HL-60/S4 treated with phorbol 12-myristate 13-acetate at 8.2 ng/mL for 4 days and 3 days (cell line): ENCODE results near the gene SBDS.
"Not testable (repeated sequence)": the region's sequence is repeated elsewhere in the genome, so short reads cannot be mapped to it uniquely, and the experiment has no call there.

Experiments
- in situ Hi-C: fragments of 300-500 bp; cut with MboI; formaldehyde crosslinking; loops from 2 replicates; pipeline ENCODE4 v1.15.0; 2022; ENCODE audit warnings: low sequenced_read_pairs

SBDS gene

DNA sequence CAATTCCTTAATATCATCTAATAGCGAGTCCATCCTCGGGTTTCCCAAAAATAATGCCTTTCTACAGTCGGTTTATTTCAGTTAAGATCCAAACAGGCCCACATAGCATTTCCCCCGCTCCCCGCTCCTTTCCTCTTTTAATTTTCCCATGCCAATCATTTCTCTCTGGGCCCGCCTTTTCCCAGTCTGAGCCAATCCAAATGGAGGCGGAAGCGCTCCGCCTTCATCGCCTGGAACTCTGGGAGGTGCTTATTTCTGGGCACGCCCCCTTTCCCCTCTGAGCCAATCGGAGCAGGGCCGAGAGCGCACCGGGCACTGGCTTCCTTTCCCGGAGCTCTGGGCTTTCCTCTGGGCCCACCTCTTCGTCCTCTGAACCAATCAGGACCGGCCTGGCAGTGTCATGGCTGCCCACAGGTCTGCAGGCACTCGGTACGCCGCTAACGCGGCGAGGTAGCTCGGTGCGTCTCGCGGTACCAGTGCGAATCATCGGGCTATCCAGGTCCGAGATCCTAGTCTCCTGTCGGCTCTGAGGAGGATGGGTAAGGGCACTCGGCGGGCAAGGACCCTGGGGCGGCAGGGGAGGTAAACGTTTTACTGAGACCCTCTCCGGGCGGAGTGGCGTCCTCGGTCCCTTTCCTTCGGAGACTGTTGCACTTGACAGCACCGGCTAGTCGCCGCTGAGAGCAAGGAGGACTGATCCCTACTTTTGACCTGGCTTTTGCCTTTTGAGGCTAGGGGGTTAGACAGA lies 1.2 kb upstream of the SBDS start, which contains the start of gene TYW1:
Gene TYW1, plus strand, starts transcription at position 390 of the 748 bp plus-strand sequence. Its CDS starts 146 bp downstream, at position 536.
- in situ Hi-C loops = not testable (repeated sequence)

DNA sequence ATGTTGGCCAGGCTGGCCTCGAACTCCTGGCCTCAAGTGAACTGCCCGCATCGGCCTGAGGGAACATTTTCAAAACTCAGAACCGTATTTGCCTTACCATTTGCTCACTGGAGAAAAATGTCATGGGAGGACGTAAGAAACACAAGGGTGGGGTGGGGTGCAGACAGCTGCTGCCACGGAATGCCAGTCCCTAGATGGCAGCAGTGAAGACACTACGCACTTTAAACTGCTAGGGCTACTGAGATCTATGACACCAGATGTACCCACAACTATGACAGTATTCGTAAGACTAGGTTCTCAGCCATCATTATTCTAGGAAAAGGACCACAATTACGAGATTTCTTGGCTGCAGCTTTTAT lies 716 bp downstream of the SBDS start:
- in situ Hi-C loops = not testable (repeated sequence)

DNA sequence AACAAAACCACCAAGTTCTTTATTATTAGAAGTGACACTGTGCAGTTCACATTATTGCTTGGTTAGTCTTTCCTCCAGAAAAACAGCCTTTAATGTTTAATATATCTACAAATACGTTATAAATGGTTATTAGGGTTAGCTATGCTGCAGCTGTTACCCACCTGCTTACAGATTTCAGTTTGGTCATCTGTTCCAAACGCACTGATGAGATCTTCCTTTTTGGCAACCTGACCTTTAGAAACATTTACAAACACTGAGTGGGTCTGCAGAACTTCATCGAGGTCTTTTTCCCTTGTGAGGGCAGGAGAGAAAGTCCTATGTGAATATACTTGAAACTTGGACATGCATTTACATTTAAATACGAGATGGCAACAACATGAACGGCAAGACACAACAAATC lies 1.3 kb downstream of the SBDS start:
- in situ Hi-C loops = not testable (repeated sequence)

DNA sequence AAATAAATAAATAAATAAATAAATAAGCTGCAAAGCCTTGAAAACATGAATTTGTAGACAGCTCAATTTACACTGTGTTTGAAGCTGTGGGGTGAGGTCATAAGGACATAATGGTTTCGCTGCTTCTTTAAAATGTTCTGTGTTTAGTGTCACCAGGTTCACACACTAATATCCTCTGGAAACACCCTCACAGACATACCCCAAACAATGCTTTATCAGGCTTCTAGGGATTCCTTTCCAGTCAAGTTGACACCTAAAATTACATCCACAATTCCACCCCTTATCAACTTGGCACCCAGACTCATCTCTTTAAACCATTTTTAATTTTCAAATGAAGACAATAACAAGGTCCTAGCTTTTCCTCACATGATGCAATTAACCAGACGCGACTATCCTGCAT lies 5.8 kb downstream of the SBDS start:
- in situ Hi-C loops = not testable (repeated sequence)

DNA sequence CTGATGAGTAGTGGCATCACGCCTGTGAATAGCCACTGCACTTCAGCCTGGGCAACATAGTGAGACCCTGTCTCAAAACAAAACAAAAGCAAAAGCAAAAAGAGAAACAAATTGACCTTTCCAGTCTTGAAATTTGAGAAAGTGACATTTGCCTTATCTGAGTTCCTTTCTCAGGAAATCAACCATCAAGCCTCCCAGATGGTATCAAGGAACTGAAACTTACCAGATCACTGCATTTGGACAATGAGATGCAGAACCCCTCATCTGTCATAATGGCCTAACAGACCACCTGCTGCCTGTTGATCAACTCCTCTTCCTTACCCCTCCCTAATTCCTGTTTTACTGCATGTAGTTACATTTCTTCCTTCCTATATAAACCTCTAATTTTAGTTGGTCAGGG lies 15.1 kb downstream of the SBDS start:
- in situ Hi-C loops = not testable (repeated sequence)

DNA sequence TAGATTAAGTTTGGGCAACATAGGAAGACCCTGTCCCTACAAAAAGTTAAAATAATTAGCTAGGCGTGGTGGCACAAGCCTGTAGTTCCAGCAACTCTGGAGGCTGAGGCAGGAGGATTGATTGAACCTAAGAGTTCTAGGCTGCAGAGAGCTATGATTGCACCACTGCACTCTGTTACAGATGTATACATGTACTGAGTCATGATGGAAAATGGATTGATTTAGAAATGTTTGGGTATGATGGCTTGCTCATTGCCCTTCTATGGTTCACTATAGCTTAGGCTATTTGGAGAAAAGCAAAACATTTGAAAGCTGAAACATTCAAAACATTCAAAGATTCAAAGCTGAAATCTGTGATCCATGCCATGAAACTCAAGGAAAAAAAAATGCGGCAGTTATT lies 16.4 kb downstream of the SBDS start:
- in situ Hi-C loops = not testable (repeated sequence)

DNA sequence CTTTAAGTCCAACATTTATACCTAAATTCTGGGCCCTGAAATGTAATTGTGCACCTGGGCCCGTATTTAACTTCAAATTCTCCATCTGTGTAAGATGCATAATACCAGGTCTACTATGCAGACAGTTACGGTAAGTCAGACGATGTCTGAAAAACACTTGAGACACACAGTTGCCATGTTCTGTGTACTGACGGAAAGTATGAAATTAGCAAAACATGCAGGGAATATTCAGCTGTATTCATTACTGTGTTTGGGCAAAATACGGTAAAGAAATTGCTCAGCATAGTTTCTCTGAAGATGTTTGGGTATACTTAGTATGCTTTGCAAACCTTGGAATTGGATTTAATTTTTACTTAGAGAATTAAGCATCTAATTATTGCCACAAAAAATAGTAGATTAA lies 17.1 kb downstream of the SBDS start:
- in situ Hi-C loops = not testable (repeated sequence)

DNA sequence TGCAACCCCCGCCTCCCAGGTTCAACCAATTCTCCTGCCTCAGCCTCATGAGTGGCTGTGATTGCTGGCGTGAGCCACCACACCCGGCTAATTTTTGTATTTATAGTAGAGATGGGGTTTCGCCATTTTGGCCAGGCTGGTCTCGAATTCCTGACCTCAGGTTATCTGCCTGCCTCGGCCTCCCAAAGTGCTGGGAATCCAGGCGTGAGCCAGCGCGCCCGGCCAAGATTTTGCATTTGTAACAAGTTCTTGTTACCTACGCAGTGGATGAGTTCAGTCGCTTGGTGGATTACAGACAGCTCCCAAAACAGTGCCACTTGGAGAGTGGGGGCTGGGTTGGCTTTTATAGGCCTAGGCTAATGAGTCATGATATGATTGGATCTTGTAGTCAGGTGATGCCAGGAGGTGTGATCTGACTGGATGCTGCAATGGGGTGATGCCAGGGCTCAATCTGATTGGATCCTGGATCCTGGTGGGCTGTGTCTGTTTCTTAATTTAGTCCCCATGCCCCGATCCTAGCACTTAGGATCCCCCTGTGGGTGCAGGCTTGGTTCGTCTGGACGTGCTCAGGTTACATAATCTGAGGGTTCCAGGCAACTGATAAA lies 20.3 kb downstream of the SBDS start:
- in situ Hi-C loops = no loop called here

DNA sequence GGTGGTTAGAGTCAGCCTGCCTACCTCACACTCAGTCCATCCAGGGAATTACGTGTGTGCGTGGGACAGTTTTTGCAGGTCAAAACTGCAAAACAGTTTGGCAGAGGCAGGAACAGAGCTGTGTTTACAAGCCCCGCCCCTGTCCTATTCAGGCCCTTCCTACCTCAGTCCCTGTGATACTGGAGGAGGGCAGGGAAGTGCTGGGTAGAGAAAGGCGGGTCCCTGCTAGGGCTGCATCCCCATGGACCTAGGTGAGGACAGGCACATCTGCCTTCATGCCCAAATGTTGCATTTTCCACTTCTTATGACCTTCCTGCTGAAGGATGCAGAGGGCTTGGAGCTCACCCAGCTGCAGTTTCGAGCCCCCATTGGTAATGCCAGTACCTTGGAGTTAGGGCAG lies 25.1 kb downstream of the SBDS start:
- in situ Hi-C loops = no loop called here

DNA sequence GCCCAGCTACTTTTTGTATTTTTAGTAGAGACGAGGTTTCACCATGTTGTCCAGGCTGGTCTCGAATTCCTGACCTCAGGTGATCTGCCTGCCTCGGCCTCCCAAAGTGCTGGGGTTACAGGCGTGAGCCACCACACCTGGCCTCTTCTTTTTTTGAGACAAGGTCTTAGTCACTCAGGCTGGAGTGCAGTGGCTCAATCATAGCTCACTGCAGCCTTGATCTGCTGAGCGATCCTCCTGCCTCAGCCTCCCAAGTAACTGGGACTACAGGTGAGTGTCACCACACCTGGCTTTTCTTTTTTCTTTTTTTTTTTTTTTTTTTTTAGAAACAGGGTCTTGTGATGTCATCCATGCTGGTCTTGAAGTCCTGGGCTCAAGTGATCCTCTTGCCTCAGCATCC lies 26.4 kb downstream of the SBDS start:
- in situ Hi-C loops = not testable (repeated sequence)

DNA sequence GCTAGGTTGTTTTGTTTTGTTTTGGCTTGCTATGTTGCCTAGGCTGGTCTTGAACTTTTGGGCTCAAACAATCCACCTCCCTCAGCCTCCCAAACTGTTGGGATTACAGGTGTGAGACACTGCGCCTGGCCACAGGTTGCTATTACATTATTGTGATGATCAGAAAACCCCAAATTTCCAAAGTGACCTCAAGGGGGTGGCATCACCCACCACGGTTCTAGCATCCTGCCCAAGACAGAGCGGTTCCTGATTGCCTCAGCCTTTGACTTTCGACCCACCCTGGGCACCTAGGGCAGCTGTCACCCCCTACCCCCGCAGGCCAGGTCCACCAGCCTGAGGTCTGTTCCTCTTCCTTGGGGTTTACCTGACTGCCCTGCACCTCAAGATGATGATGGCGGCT lies 28.4 kb downstream of the SBDS start:
- in situ Hi-C loops = no loop called here

DNA sequence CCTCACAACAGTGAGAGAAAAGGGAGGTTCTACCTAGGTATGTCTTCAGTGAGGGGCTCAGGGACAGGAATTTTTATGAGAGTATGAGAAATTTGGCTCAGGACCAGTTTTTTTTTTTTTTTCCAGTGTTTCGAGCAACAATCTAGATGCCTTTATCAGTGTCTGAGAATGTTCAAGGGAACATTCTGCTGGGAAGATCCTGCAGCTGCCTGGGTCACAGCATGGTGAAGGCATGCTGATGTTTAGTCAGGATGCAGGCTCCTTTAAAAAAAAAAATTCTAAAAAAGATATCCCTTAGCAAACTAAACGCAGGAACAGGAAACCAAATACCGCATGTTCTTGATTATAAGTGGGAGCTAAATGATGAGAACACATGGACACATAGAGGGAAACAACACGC lies 31.0 kb downstream of the SBDS start:
- in situ Hi-C loops = no loop called here

DNA sequence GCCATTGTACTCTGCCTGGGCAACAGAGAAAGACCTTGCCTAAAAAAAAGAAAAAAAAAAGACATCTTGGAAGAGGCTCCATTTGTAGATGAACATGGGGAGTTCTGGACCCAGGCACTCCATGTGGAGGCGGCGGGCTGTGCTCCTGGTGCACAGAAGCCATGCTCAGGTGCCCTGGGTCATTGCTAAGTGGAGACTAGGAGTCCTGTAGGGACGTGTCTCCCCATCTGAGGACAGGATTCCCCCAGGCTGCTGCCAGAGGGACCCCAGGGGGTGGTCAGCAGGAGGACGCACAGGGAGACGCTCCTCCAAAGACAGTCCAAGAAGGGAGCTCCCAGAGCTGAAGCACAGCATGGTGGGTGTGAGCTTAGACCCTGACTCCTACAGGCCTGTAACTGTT lies 34.3 kb downstream of the SBDS start:
- in situ Hi-C loops = no loop called here

DNA sequence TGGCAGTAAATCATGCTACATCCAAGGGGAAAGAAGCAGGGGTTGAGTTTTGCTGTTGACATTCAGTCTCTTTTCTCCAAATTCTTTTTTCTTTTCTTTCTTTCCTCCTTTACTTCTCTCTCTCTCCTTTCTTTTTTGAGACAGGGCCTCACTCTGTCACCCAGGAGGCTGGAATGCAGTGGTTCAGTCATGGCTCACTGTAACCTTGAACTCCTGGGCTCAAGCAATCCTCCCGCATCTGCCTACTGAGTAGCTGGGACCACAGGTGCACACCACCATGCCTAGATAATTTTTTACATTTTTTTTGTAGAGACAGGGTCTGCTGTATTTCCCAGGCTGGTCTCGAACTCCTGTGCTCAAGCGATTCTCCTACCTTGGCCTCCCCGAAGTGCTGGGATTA lies 35.2 kb downstream of the SBDS start:
- in situ Hi-C loops = no loop called here

DNA sequence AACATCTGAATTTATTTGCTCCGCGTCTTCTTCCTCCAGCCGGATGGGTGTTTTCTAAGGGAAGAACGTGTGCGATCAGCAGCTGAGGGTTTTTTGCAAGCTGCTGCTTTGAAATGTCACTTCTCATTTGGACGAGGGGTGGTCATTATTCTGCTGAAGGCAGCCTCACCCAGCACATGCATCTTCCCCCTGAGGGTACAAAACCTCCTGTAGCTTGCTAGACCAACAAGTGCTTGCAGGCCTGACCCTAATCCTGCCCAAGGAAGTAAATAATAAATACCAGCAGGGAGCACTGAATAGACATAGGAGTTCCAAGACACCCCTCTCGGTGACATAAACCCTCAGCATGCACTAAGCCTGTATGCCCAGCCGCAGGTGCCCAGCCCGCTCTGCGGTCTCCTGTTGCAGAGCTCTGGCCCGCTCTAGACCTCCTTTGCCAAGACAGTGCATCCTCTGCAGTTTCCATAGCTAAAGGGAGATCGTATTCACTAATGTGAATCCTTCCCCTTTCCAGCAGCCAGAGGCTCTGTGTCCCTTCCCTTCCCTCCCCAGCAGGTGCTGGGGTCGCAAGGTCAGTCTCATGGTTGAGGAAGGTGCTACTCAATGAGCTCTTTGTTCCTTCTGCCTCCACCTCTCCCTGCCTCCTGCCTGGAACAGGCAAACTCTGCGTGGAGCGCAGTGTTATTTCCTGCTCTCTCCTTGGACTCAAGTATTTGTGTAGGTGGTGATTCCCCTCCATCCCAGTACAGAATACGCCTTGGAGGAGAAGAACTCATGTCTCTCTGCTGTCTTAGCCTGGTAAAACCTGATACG lies 36.6 kb downstream of the SBDS start:
- in situ Hi-C loops = no loop called here

DNA sequence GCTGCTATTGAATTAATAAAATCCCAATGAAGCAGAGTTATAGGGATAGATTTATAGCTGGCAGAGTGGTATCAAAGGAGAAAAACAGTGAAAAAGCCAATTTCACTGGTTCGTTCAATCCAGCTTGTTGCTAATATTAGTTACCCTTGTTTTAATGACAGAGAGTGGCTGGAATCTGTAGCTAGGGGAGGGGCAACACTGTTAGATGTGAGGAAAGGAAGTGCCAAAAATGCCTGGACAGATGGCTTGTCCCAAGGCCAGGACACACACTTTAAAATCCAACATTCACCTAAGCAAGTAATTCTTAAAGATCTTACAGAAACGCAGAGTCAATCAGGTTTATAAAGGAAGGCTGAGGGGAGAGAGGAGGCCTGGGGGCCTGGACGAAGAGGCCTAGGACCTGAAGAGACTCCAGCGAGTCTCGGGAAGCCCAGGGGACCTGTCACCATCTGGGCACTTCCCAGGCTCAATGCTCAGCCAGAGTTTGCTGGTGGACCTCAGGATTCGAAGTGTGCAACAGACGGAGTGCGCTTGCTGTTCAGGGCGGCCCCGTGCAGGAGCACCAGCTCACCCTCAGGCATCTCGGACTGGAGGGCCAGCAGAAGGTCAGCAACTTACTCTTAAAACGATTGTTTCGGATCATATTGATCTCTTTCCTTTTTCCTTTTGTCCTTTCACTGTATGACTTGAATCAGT lies 37.6 kb downstream of the SBDS start:
- in situ Hi-C loops = no loop called here

DNA sequence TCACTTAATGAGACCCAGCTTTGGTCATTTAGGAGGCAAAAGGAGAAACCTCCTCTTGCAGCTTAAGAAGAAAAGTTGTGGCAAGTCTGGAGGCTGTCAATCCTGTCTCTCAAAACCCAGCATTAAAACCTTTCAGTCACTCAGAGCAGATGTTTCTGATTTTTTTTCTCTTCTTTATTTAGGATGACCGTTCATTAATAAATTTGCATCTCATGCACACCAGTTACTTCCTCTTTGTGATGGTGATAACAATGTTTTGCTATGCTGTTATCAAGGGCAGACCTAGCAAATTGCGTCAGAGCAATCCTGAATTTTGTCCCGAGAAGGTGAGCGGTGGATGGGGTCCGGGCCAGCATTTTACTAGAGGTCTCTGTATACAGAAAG lies 42.4 kb downstream of the SBDS start:
- in situ Hi-C loops = no loop called here

DNA sequence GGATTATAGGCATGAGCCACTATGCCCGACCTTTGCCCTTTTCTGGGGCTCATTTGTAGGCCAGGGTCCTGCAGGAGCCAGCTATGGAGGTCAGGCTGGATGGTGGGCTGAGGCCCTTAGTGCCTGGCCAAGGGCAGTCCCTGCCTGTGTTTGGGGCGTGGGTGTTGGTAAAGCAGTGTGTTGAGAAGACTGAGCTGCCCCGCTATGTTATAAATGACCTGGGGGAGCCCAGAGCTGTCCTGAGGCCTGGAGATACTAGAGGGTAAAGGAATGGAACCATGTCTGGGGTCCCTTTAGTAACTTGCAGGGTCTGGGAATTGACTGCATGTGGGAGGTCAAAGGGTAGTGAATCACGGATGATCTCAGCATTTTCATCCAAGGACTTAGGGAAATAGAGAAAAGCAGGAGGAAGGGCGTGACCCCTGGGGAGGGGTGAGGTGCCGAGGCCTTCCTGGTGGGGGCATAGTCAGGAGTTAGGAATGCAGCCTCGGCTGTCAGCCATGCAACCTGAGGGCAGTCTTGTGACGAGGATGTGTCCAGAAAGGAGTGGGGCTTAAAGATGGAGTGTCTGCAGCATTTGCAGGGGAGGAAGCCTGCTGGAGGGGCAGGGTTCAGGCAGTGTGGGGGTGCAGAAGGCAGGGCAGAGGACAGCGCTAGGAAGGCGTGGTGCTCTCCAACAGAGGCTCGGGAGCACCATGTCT lies 42.9 kb downstream of the SBDS start:
- in situ Hi-C loops = no loop called here

DNA sequence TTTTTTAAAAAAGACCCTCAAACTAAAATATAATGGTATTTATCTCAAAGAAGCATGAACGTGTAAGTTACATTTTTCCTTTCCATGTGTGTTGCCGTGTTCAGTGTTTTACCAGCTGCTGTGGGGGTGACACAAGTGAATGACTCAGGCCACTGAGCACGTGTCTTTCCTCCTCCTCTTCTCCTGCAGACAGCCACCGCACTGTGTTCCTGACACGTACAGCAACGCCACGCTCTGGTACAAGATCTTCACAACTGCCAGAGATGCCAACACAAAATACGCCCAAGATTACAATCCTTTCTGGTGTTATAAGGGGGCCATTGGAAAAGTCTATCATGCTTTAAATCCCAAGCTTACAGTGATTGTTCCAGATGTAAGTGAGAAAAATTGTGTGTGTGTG lies 44.6 kb downstream of the SBDS start:
- in situ Hi-C loops = no loop called here

DNA sequence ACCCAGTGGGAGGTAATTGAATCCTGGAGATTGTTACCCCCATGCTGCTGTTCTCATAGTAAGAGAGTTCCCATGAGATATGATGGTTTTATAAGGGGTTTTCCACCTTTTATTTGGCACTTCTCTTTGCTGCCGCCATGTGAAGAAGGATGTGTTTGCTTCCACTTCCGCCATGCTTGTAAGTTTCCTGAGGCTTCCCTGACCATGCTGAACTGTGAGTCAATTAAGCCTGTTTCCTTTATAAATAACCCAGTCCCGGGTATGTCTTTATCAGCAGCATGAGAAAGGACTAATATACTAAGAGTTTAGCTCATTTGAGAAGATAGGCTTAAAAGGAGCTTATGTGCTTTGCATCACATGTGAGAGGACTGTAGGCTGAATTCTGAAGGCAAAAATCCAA lies 45.1 kb downstream of the SBDS start:
- in situ Hi-C loops = no loop called here
